ENCODE measurements around the gene HOXD9.

The HOXD9 gene

DNA sequence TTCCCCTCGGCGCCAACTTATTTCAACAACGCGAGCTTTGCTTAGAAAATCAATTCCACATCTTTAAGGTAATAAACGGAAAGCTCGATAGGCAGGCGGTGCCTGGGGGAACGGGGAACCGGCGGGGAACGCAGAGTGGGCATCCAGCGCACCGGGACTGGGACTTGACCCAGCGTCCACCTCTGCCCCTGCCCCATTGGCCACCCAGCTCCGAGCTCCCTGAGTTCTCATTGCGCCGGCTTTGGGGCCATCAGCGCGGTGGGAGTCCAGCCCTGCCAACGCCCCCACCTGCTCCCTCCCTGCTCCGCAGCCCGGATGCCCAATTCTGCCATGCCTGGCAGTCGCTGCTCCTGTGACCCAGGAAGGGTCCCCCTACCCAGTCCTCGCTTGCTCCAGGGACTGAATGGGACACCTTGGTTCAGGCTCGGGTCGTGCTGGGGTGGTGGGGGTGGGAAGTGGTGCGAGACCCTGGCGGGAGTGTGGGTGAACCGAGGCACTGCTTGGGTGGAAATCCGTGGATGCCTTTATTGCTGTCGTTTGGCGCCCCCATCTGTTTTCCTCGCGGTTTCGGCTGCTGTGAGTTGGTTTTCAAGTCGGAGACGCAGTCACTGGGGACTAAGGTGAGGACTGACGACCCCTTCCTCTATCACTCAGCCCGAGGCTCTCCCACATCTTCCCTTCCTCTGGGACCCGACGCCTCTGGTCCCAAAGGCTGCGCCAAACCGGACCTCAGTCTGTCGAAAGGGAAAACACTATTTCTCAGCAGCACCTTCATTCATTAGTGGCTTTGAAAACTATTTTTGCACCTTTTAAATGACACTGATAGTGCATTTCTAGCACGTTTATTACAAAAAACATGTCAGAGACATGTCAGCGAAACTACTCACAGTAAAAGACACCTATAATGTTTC lies 36.4 kb upstream of the HOXD9 start:
- DNase-seq (ENCODE audit: low spot score), result no peak

DNA sequence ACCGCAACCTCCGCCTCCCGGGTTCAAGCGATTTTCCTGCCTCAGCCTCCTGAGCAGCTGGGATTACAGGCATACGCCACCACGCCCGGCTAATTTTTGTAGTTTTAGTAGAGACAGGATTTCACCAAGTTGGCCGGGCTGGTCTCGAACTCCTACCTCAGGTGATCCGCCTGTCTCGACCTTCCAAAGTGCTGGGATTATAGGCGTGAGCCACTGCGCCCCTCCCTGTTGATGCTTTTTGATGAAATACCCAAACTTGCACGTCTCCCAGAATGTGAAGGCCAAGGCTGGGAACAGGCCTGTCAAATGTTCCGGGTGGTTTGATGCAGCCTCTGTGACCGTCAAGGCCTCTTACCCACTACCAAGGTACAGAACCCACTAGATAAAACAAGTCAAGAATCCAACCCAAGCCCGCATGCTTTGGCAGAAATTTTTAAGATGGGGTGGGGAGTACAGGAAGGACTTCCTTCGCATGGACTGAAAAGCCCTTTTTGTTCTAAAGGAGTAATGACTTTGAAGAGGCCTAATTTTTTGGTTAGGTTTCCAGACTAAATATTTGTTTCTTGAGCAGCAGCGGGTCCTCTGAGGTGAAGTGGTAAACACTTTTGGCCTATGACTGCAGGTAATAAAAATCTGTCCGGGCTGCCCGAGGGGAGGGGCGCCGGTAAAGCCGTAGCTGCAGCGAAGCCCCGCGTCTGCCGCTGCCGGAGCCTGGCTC lies 35.0 kb upstream of the HOXD9 start:
- DNase-seq (ENCODE audit: low spot score), result no peak

DNA sequence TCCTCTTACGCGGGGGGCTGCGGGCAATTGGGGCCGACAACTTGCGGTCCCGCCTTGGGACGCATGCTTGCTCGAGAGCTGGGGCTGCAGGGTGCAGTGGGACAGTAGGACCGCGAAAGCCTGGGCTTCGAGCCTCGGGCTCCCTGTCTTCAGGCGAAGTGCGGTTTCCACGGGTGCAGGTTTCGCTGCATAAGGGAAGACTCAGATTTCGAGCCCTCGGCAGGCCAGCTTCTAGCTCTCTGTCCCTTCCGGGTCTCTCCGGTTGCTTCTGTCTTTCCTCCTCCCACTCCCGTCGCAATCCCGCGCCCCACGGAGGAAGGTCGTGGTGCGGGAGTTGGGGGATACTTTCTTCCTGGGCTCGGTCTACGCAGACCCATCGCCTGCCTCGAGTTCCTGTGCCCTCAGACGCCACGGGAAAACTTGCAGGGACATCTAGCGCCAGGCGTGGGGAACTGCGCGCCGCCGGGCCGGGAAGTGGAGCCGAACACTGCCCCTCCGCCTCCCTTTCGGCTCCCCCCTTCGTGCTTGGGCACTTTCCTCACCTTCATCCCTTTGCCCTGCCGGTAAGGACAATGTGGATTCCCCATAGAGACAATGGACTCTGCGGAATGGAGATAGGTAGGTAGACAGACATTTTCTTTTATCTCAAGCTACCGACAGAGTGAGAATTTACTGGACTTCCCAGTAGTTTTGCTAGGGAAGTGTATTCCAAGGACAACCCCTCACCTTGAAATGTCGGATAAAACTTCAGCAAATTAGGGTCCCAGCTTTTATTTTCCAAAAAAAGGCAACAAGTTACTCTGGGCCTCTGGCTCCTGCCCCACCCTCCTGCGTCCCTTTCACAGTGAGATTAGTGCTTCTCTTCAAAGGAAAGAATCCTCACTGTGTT lies 34.2 kb upstream of the HOXD9 start:
- no peak for DNase-seq (ENCODE audit: low spot score)

DNA sequence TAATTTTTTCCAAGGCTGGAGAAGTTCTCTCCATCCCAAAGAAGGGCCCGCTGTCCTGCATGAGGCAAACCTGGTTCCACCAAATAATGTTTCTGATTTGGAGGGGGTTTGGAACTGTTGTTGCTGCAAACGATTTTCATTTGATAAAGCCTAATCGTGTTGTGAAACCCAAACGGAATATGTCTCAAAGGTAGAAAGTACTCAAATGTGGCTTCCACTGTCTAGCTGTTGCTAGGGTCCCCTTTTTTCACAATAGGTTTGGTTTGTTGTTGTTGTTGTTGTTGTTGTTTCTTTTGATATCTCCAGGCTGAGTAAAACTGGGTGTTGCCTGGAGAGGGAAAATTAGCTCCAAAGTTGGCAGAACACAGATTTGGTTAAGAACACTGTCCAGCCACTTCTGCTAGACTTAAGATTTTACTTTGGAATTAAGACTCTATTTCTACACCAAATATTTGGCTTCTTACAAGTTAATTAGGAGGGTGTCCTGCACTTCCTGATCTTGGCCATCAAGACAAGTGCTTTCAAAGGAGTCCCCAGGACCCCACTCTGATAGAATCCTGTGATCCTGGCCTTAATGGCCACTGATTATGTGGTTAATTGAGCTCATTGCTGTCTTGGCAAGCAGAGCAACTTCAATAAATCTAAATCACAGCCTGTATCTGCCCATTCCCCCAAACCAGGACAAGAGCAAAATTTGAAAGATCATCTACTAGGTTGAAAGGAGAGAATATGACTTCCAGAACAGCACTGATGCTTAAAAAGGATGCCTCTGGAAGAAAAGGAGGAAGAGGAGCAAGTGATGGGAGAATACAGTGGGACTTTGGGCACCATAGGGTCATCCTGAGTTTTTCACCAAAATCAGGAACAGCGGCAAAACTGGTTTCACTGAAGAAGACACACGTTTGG lies 33.3 kb upstream of the HOXD9 start:
- no peak for DNase-seq (ENCODE audit: low spot score)

DNA sequence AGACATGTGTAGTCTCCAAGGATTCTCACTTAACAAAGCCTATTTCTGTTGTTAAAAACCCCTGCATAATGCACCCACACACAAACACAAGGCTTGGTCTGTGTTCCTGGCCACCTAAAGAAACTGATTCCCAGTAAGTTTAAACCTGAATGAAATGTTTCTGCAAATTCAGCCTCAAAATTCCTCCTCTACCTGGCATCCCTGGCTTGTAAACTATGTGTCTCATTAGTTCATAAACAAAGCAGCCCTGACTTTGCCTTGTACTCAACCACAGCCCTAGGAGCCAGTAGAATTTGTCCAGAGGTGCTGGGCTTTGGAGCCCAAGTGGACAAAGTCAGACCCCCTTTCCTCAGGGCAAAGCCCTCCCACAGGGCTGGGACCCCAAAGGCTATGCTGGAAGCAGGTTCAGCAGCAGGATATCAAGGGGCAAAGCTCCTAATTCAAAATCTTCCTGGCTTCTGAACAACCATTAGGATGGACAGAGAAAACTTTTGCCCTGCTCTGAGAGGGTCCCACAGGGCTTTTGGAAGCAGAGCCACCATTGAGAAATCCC lies 32.6 kb upstream of the HOXD9 start:
- DNase-seq (ENCODE audit: low spot score), result no peak

DNA sequence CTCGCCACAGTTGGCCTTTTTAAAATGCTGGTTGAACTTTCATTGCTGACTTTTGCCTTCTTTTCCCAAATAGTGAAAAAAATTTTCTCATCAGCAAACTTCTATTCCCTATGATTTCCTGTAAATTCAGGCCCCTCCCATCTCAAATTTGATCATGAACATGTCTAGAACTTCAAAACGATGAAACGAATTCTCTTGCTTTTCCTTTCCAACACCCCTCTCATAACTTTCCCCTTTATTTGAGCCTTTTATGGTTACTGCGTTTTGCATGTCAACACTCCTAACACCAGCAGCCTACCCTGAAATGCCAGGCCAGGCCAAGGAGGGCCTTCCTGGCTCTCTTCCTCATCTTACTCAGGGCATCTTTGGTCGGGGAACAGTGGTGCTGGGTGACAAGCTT lies 31.7 kb upstream of the HOXD9 start:
- DNase-seq (ENCODE audit: low spot score), result no peak

DNA sequence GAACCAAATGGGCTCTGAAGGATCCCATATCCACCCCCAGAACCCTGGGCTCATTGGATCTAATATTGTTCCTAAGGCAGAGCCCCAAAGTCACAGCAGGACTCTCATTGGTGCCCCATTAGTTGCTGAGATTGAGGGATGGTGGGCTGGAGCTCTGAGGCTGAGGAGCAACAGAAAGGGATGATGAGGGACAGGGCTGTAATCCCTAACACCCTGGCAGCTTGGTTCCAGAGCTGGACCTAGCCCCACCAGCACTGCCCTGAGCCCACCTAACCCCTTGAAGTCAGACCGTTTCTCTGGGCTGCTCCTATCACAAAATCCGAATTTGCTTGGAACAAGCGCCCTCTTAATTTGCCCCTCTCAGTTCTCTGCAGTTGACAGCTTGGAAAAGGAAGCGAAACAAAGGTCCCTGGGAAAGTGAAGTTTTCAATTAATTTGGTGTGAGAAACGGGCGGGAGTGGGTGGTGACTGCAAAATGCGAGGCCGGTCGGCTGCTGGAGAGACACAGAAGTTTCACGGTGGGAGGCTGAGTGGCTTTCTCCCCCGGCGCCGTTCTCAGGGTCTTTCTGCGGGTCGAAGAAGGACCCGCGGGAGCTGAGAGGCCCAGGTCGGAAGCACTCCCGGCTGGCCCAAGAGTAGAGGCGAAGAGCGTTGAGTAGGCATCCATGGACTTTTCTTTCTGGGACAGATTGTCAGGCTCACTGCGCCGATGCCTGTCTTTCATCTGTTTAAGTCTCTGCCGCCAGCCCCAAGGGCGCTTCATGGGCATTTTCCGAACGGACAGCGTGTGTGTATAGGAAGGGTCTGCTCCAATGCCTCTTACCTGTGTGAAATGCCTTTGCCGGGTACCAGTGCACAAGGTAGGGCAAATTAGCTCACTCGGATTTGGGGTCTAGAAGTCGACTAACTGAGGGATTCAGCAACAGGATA lies 30.9 kb upstream of the HOXD9 start:
- DNase-seq (ENCODE audit: low spot score), result no peak

DNA sequence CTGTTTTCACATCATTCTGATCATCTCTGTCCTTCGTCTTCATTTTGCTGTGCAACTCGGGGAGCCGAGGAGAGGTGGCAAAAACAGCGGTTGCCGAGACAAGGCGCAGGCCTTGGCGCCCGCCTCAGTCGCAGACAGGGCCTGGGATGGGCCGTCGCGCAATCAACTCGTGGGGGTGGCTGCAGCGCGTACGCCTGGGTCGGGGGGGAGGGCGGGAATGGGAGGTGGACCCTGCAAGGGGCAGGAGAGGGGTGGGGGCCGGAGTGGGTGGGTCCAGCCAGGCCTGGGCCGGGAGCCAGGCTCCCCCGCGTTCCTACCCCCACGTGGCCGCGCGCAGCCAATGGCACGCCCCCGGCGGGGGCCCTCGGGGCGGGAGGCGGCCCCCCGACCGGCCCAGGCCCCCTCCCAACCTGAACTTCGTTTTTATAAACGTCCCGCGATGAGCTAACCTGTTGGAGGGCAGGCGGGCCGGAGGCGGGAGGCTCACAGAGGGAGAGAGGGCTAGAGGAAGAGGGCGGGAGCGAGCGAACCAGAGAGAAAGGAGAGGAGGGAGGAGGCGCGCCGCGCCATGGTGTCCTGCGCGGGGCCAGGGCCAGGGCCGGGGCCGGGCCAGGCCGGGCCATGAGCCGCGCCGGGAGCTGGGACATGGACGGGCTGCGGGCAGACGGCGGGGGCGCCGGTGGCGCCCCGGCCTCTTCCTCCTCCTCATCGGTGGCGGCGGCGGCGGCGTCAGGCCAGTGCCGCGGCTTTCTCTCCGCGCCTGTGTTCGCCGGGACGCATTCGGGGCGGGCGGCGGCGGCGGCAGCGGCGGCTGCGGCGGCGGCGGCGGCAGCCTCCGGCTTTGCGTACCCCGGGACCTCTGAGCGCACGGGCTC lies 30.0 kb upstream of the HOXD9 start, which contains the start of gene HOXD13:
HOXD13 (plus strand) TSS at position 452 of the 875 bp plus-strand sequence; CDS start at position 622, 170 bp downstream.
- no peak for DNase-seq (ENCODE audit: low spot score)

DNA sequence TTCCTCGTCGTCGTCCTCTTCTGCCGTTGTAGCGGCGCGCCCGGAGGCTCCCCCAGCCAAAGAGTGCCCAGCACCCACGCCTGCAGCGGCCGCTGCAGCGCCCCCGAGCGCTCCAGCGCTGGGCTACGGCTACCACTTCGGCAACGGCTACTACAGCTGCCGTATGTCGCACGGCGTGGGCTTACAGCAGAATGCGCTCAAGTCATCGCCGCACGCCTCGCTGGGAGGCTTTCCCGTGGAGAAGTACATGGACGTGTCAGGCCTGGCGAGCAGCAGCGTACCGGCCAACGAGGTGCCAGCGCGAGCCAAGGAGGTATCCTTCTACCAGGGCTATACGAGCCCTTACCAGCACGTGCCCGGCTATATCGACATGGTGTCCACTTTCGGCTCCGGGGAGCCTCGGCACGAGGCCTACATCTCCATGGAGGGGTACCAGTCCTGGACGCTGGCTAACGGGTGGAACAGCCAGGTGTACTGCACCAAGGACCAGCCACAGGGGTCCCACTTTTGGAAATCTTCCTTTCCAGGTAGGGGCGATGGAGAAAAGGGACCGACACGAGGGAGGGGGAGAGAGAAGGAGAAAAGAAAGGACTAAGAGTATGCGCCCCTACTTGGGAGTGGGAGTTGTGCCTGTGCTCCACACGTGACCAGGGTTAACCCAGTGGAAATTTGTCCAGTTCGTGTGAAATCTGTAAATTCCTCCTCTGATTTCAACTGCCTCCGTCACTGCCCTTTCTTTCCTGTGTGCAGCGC lies 29.2 kb upstream of the HOXD9 start:
- no peak for DNase-seq (ENCODE audit: low spot score)

DNA sequence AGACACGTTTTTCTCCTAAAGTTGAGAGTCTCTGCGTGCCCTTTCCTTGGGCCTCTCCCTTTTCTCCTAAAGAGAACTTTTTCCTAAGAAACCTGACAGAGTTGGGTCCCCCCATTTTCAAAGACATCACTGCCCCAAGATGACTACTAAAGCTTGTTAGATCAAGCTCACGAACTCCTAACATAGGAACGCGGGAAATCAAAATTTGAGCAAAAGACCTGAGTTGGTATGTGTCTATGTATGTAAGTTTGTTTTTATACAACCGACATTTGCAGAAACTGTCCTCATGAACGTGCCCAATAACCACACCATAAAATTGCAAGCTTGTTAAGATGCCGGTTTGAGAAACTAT lies 28.6 kb upstream of the HOXD9 start:
- no peak for DNase-seq (ENCODE audit: low spot score)

DNA sequence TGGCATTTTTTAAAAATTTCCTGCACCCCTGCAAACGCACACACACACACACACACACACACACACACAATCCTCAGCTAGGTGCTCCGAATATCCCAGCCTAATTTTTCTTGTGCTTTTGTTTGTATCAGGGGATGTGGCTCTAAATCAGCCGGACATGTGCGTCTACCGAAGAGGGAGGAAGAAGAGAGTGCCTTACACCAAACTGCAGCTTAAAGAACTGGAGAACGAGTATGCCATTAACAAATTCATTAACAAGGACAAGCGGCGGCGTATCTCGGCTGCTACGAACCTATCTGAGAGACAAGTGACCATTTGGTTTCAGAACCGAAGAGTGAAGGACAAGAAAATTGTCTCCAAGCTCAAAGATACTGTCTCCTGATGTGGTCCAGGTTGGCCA lies 28.2 kb upstream of the HOXD9 start:
- DNase-seq (ENCODE audit: low spot score), result no peak

DNA sequence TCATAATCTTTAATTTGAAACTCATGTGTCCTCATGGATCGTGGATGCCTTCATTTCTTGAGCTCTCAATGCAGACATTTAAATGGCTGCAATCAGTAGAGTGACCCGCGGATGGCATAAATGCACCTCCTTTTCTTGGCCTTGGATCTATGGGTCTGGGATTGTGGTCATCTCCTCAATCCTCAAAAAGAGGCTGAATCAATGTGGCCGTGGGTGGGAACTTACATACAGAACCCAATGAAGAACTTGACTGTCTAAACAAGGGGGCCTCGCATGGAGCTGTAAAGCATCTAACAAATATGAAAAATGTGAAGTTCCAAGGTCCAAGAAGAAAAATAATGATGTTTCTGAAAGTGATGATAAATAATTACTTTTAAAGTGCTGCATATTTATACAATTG lies 27.1 kb upstream of the HOXD9 start:
- no peak for DNase-seq (ENCODE audit: low spot score)

DNA sequence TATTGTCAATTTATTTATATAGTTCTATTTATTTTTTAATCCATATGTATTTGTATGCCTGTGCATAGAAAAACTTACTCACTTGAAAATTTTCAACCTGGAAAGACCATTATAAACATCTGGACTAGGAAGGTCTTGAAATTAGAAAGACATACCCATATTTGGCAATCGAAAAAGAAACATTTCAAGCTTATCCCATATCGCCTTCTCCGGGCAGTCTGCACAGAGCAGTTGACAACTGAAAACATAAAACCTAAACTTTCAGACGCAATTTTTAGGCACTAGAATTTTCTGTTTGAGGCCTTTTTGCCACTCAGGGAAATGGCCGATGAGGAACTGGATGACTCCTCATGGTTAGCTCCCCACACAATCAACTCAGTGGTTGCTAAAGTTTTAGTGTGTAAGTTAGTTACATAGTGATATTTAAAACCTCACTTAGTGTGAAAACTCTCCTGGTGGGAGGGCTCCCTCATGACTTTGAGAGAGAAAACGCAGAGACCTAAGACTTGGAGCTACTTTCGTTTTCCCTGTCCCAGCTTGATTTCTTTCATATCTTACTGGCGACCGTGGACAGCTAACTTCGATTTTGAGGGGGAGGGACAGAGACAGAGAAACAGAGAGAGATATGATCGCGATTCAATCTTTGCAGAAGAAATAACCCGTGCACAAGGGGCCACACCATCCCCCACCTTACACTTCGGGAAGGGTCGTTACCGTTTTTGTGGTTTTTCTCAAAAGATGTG lies 26.1 kb upstream of the HOXD9 start:
- no peak for DNase-seq (ENCODE audit: low spot score)

DNA sequence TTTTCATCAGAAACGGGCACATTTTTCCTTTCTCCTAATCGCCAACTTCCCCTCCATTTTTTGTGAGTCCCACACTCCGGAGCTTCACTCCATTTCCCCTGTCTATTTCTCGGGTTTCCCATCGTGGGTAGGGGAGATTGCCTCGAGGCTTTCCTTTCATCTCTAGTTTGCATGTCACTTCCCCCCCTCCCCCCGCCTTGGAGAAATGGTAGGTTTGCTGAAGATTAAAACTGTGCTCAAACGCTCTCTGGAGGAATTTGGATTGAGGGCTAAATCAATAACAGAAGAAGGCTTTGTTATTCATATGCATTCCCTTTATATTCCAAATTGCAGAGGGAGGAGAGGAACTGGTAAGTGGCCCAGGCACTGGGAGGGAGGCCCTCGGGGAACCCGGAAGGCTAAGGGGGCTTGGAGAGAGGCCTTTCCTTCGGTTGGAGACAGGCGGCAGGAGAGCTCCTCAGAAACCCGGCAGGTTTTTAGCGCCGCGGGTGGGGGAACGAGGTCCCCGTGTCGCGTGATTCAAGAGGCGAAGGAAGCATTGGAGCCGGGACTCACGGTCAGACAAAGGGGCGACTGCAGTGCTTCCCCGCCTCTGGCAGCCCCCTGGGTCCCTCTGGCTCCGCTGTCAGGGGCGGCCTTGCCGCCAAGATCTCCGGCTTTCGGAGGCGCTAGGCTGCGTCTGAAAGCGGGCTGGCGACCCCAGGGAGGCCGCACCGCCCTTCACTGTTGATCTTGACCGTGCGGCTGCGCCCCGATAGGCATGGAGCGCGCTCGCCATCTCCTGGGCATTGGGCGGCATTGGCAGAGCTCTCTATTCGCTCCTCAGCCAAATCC lies 25.3 kb upstream of the HOXD9 start:
- peak; percentile 55 for DNase-seq (ENCODE audit: low spot score)

DNA sequence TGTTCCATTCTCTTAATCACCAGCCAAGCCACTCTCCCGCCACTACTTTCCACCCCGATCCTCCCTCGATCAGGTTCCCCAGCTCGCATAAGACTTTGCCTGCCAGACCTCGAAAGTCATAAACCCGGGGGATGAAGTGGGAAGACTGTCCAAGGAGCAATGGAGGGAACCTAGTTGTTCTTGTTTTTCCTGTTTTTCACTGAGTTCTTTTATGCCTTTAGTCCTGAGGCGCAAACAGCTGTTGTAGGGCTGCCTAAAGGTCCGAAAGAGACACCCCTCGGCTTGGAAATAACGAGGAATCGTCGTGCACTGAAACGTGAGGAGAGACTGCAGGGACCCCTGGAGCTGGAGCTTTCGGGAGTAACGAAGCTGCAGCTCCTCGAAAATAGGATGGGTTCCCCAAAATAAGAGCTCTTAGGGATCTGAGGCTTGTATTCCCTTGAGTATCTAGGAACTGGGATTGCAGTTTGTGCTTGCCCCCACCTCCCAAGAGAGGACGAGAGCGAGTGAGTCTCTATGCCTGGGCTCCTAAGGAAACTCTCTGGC lies 24.6 kb upstream of the HOXD9 start:
- DNase-seq (ENCODE audit: low spot score), result no peak

Data from activated CD4-positive, alpha-beta T cell treated with anti-CD3 and anti-CD28 coated beads, Interleukin-2, Interleukin-4, amounts not matched to agents 100 ng/mL and 50 ng/mL, durations not matched to agents 16 hours and 8 hours (primary cell).